HG02571 (cell line): Measurements from ENCODE around the gene MYH7B.

Experiments used
- ATAC-seq: cut with Tn5 transposase; IDR thresholded peaks from one replicate; pipeline ENCODE4 v1.9.1; 2021; ENCODE audit warnings: mild to moderate bottlenecking, moderate library complexity; ENCODE audit not compliant: unreplicated experiment

The MYH7B gene

GRCh38 chr20:34971561-34972235 lies 16.0 kb downstream of the MYH7B start:
- ATAC-seq = no peak

GRCh38 chr20:34974246-34974645 lies 18.6 kb downstream of the MYH7B start:
- ATAC-seq = no peak

GRCh38 chr20:34976286-34976685 lies 20.6 kb downstream of the MYH7B start:
- no peak for ATAC-seq

DNA sequence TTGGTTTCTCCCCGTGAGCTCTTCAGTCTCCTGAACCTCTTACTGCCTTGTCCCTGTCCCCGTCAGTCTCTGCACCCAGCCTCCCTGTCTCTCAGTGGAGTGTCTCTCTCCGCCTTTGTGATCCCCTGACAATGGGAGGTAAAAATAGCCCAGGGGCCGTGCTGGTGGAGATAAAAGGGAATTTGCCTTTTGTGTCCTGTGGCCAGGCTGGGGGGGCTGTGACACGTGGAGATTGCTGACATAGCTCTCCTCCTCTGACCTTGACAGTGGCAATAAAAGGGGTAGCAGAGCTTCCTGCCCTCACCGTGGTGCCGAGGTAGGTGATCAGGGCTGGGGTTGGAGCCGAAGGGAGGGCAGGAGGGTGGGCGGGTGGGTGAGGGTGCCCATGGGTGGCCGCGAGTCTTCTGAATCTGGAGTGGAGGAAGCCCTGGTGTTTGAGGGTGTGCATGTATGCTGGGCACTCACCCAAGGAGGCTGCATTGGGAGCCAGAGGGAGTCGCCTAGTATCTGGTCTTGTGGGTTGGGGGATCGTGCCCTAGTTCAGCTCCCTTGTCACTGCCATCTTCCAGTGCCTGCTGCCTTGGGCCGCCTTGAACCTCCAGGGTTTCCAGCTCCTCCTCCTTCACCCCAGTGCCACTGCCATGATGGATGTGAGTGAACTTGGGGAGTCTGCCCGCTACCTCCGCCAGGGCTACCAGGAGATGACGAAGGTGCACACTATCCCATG lies 21.9 kb downstream of the MYH7B start:
- ATAC-seq = no peak

DNA sequence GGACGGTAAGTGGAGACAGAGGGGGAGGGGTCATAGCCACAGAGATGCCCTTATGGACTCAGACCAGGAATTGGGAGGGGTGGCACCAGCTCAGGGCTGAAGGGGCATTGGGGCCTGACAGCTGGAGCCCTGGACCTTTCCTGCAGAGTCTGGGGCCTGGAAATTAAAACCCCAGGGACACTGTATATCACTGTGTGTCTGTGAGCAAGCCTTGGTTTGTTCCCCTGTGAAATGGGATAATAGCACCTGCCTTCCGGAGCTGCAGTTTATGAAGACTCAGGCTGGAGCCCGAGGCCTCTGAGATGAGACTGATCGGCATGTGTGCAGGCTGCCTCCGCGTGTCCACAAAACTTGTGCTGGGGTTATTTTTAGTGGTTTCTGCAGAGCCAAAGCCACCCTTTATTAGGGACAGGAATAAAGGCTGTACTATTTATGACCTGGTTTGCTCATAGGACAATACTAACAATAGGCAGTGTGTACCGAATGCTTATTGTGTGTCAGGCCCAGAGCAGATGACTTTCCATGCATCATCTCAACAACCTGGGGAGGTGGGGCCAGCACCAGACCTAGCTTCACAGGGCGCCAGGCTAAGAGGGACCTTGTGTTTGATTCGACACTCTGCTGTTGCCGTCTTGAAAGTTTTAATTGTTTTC lies 22.6 kb downstream of the MYH7B start:
- no peak for ATAC-seq

DNA sequence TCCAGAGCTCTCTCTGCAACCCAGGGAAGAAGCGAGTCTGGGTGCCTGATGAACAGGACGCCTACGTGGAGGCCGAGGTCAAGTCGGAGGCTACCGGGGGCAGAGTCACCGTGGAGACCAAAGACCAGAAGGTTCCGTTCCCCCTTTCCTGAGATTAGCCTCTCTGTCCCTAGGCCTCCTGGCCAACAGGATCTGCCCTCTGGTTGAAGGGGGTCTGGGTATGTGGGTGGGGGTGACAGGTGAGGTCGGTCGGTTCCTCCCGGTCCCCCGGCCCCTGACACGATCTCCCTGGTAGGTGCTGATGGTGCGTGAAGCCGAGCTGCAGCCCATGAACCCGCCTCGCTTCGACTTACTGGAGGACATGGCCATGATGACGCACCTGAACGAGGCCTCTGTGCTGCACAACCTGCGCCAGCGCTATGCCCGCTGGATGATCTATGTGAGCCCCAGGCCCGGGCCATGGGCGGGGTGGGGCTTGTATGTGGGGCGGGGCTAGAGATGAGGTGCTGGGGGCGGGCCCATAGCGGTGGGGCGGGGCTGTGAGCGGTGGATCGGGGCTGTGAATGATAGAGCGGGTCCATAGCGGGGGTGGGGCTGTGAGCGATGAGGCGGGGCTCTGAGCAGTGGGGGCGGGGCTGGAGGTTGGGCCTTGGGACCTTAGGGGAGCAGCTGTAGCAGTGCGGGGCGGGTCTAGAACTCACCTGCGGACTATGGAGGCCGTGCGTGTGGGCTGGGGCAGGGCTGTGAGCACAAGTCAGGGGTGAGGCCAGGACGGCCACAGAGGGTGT lies 23.9 kb downstream of the MYH7B start:
- no peak for ATAC-seq

DNA sequence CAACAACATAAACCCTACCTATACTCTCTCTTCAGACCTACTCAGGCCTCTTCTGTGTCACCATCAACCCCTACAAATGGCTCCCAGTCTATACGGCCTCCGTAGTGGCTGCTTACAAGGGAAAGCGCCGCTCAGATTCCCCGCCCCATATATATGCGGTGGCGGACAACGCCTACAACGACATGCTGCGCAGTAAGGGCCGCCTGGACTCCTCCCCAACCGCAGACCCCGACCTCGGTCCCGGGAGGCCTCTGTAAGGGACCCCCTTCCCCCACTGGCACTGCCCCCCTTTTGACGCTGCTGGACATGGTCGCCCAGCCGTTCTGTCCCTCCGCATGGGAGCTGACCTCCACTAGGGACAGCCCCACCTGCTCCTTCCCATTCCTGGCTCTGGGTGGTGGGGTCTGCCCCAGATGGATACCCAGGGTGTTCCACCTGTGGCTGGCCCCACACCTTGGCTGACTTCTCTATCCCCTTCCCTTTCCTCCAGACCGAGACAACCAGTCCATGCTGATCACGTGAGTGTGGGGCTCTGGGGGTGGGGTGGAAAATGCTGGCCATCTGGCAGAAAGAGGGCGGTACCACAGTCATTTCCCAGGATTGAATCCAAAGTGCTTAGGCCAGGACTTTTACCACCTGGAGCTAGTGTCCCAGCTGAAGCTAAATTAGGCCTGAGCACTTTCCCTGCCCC lies 25.0 kb downstream of the MYH7B start:
- no peak for ATAC-seq

GRCh38 chr20:34982270-34983088 lies 26.8 kb downstream of the MYH7B start:
- ATAC-seq = no peak

DNA sequence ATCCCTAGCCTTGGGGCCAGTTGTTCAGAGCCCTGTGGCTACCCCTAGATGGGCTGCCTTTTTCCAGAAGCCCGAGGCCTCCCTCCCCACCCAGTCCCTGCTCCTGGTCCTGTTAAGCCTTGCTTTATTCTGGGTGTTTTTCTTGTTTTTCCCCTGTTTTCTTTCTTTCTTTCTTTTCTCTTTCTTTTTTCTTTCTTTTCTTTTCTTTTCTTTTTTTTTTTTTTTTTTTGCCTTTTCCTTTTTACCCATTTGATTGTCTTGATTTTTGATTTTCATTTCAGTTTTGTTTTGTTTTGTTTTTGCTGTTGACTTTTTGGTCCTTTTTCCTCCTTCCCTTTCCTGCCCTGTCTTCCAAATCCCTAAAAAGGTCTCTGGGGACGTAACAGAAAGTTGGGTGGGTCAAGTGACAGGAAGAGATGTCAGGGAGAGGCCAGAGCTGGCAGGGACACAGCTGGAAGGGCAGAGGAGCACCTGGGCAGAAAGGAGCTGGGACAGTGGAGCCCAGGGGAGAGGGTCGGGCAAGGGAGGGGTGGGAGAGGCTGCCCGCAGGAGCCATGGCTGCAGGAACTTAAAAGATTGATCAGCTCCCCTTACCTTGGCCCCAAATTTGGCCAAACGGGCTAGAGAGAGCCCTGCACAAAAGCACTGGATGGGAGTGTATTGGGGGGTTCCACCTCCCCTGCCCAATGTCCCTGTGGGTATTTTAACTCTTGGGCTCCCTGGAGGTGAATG lies 27.6 kb downstream of the MYH7B start:
- ATAC-seq = no peak

- no peak for ATAC-seq
Measured at GRCh38 chr20:34983995-34984735, 28.5 kb downstream of the MYH7B start.

DNA sequence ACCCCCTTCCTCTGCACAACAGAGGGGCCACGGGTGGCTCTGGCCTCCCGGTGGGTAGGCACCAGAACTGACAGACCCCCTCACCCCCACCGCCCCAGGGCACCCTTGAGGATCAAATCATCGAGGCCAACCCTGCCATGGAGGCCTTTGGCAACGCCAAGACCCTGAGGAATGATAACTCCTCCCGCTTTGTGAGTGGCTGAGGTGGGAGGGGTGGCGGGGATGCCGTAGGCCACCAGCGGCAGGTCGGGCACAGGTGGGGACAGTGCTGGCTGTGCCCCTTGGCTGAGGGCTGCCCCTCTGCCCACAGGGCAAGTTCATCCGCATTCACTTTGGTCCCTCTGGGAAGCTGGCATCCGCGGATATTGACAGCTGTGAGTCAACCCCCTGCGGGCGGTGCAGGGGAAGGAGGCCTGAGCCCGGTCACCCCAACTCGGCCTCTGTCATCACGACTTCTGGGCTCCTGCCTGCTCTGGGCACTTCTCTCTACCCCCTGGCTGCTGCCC lies 29.1 kb downstream of the MYH7B start:
- ATAC-seq = no peak

- no peak for ATAC-seq
Measured at GRCh38 chr20:34985461-34986310, 30.0 kb downstream of the MYH7B start.

DNA sequence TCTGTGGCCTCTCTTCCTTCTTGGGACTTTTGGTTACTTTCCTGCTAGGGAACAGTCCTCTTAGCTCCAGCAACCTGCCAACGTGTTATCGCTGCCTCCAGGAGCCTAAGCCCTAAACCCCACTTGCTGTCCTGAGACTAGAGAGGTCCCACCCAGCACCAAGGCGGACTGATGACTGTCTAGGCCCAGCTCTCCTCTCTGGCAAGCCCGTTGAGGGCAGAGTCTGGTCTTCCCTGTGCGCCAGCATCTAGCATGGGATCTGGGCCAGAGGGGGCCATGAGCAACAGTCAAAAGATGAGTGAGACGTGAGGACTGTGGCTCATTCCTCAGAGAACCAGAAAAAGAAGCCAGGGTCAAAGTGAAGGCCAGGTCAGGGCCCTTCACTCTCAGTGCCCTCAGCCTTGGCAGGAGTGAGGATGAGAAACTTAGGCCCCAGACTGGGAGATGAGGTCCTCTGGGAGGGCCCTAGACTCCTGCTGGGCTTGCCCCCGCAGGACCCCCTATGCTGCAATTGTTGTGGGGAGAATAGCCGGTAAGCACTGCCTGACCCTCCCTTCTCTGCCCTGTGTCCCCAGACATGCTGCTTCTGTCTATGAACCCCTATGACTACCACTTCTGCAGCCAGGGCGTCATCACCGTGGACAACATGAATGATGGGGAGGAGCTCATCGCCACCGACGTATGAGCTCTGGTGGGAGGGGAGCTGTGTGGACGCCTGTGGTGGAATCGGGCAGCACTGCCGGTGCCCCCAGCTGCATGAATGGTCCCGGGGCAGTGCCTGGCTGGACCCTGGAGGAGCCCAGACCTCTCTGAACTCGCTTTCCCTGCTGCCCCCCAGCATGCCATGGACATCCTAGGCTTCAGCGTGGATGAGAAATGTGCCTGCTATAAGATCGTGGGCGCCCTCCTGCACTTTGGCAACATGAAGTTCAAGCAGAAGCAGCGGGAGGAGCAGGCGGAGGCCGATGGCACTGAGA lies 30.9 kb downstream of the MYH7B start:
- no peak for ATAC-seq

DNA sequence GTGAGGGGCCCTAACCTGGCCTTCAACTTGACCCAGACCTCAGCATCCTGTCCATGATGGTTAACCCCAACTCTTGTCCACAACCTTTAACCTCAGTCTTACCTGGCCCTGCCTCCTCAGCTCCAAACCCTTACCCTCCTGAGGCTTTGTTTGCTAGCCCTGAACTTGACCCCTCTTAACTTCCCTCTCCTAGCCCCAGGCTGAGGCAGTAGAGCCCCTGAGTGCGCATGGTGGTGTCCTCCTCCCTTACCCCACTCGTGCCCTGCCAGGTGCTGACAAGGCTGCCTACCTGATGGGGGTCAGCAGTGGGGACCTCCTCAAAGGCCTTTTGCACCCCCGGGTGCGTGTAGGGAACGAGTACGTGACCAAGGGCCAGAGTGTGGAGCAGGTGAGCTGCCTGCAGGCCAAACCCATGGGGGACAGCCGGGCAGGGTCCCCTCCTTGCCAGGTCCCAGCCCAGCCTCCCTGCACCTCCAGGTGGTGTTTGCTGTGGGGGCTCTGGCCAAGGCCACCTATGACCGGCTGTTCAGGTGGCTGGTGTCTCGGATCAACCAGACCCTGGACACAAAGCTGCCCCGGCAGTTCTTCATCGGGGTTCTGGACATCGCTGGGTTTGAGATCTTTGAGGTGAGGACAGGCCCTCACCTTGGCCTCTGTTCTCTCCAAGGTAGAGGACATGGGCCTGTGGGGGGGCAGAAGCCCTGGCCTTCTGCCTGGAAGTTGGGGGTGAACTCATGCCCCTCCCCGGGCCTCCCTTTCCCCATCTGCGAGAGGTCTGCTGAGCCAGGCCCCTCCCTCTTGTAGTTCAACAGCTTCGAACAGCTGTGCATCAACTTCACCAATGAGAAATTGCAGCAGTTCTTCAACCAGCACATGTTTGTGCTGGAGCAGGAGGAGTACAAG lies 31.9 kb downstream of the MYH7B start:
- ATAC-seq = no peak

GRCh38 chr20:34988191-34988540 lies 32.5 kb downstream of the MYH7B start:
- ATAC-seq = no peak
